GM18517 (cell line): Measurements from ENCODE around the gene DTNA.

Experiments
- ATAC-seq: cut with Tn5 transposase; IDR thresholded peaks from one replicate; pipeline ENCODE4 v1.9.1; 2021; ENCODE audit warnings: mild to moderate bottlenecking, moderate library complexity; ENCODE audit not compliant: unreplicated experiment

The DTNA gene

DNA sequence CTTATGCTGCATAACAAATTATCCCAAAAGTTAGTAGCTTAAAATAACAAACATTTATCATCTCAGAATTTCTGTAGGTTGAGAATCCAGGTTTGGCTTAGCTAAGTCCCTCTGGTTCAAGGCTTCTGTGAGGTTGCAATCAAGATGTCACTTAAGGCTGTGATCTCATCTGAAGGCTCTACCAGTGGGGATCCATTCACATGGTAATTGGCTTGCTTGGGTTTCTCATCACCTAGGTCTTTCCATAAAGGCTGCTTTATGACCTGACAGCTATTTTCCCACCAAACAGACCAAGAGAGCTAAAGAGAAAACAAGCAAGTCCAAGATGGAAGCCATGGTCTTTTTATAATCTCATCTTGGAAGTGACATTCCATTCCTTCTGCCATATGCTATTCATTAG lies 137.3 kb downstream of the DTNA start:
- ATAC-seq: no peak

DNA sequence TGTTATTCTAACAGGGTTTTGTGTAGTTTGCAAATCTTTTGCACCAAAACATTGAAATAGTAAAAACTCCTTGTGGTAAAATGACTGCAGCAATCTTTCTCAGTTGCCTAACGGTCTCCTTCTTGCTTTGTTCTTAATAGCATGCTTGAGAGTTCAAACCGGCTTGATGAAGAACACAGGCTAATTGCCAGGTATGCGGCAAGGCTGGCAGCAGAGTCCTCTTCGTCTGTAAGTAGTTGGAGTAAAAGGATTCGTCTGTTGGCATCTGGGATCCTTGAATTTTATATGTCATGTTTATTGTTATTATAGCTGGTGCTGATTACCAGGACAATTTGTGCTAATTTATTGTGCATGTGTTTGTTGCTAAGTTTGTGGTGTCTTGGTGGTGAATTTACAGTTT lies 138.1 kb downstream of the DTNA start:
- ATAC-seq: no peak

GRCh38 chr18:34848695-34849094 lies 138.6 kb downstream of the DTNA start:
- ATAC-seq: no peak

DNA sequence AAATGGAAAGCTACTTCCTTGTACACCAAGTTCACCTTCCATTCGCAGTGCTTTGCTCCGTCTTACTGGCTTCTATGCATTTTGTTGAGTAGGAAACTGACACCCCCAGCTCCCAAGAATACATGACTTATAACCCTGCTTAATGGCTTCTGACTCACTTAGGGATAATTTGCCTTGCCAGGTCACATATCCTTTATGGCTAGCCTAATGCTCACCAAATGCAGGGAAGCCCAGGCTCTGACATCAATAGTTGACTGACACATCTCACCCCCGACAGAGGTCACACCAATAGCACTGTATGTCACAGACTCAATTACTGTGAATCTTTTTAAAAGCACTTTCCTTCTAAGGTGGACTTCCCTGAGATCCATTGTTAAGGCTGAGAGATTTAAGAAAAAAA lies 147.2 kb downstream of the DTNA start:
- no peak for ATAC-seq

GRCh38 chr18:34858188-34858587 lies 148.1 kb downstream of the DTNA start:
- no peak for ATAC-seq

GRCh38 chr18:34859496-34859895 lies 149.4 kb downstream of the DTNA start:
- ATAC-seq: no peak

GRCh38 chr18:34862561-34862960 lies 152.5 kb downstream of the DTNA start:
- no peak for ATAC-seq

GRCh38 chr18:34863702-34864101 lies 153.6 kb downstream of the DTNA start:
- no peak for ATAC-seq

- ATAC-seq: no peak
Measured at GRCh38 chr18:34864836-34865497, 154.9 kb downstream of the DTNA start.

- no peak for ATAC-seq
Measured at GRCh38 chr18:34866310-34866709, 156.2 kb downstream of the DTNA start.

DNA sequence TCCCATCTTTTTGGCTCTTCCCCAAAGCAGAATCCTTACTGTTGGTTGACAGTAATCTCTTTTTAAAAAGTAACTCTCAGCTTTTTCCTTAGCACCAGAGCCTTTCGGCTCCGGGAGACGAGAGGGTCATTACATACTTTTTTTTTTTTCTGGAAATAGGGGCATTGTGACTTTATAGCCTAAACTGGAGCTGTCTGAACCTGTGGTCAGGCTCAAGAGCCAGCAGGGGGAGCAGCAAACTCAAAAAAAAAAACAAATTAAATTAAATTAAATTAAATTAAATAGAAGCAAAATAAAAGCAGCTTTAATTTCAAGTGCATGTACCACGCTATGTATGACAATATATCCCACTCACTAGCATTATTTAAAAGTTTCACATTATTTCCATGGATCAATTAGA lies 156.6 kb downstream of the DTNA start:
- no peak for ATAC-seq

DNA sequence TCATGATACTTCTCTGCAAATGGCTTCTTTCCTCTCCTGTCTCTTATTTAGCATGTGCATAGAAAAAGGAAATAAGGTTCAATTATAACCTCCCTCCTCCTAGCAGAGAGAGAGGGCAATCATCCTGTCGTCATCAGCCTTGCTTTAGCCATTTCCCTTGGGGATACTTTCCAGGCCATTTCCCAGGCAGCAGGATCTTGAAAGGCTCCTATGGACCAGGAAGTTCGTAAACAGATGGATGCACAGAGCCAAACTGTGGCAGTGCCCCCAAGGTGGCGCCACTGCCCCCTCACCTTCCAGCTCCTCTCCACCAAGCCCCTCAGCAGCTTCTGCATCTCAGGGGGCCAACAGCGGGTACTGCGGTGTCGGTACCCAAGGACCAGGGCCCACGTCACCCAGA lies 157.4 kb downstream of the DTNA start:
- no peak for ATAC-seq

- no peak for ATAC-seq
Measured at GRCh38 chr18:34870555-34871310, 160.6 kb downstream of the DTNA start.

- no peak for ATAC-seq
Measured at GRCh38 chr18:34871435-34871834, 161.3 kb downstream of the DTNA start.

GRCh38 chr18:34872066-34872465 lies 162.0 kb downstream of the DTNA start:
- ATAC-seq: no peak

GRCh38 chr18:34873986-34874580 lies 164.0 kb downstream of the DTNA start:
- ATAC-seq: no peak

GRCh38 chr18:34875150-34875549 lies 165.1 kb downstream of the DTNA start:
- no peak for ATAC-seq

DNA sequence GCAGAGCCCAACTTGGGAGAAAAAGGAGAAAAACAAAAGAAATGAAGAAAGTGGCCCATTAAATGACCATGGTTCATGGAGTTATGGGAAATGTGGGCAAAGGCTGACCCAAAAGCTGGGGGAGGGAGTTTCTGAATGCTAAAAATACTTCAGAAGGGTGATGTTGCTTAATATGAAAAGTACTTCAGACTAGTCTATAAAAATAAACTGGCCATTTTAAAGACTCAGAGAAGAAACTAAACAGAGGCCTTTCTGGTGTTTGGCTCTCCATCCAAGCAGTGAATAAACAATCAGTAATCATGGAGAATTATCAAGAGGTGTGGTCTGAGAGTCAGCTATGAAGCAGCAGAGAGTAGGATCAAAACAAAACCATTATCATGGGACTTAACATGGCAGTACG lies 170.3 kb downstream of the DTNA start:
- no peak for ATAC-seq

DNA sequence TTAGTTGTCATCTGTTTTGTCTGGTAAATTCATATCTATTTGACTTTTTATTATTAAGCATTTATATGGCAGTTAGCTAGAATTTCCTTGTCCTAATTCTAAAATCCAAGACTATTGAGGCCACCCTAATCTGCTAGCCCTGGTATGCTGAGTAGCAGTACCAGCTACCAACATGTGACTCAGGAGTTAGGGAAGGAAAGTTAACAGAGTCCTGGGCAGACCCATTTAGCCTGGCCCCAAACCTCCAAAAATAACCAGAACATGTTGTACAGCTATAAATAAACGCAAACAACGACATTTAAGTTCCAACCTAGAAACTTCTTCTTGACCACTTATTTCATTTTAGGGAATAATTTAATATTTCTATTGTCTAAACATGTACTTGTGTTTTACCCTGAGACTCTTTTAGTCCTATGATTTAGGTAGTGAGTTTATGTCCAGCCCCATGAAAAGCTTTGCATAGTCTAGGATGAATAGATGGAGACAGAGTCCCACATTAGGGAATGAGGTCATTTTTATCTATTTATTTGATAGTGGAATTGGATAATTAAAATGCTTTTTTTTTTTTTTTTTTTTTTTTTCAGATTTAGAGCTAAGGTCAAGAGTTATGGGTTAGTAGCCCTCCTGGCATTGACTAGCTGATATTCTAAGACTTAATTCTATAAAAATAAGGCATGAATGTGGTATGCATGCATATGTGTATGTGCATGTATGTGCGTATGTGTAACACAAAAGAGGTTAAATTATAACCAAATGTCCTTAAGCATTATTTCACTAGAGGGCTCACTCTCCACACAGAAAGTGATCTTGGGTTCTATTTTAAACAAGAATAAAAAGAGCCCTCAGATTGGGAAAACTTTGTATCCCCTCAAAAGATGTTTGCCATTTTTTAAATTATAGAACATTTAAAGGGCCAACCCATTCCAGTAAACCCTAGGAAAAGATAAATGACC lies 171.1 kb downstream of the DTNA start:
- ATAC-seq: no peak

DNA sequence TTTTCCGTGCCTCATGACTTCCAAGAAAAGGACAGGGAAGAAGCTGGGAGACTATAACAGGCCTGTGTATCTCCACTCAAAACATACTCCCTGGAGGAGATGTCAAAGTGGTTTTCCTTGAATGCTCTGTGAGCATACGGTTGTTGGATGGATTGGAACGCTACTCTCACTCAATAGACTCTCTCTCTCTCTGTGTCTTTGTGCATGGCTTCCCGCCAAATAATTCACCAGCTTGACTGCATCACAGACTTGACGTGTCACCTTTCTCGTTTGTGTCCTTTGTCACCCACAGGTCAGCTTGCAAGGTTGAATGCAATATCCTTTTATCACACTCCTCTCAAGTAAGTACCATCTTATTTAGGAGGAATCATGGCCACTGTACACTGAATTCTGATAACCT lies 174.3 kb downstream of the DTNA start:
- ATAC-seq: no peak

DNA sequence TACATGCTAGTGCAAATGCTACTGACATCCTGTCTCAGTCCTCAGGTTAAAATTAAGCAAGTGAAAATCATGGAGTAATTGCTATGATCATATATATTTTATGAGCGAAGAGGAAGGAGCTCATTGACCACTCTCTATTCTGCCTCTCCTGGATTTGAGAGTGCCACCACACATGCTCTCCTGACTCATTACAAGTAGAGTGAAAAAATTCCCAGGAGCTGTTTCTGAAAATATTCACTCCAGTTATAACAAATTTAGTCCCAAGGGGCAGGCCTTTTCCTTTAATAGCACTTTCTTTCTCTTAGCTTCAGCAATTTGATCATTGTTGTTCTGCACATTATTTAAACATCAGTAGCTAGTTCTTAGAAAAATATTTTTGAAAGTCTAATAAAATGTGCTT lies 176.1 kb downstream of the DTNA start:
- ATAC-seq: no peak
